ENCODE measurements around the gene STAT3. TPM values are rescaled to one million over a fixed set of nuclear protein-coding genes. Genes with fewer than 3 reads are reported as not detected.

The STAT3 gene
- total RNA-seq, 1 experiment from 2014 or later = 61.0 TPM

- peaks cover 25 to 52% of the 10 kb centered on the region in 2 experiments for H3K4me1 ChIP-seq (ENCODE audit: control insufficient read depth in 1 of 2, insufficient read depth in 2 of 2, low read length in 2 of 2)
- no peak overlapping the region for H3K9ac ChIP-seq (ENCODE audit: low read length)
- intact Hi-C loops (cut with micrococcal nuclease) = no loop called here
- H4K20me1 ChIP-seq (ENCODE audit: insufficient read depth) = peaks cover 3% of the 10 kb centered on the region; the same call in 1 of the 2 replicates
- no peak overlapping the region for H2AFZ ChIP-seq (ENCODE audit: low read depth, low read length, poor library complexity, severe bottlenecking)
- no peaks in the 10 kb centered on the region for H3K9me3 ChIP-seq (ENCODE audit: control insufficient read depth in 1 of 2, insufficient read depth in 1 of 2, low read depth in 1 of 2, low read length in 2 of 2)
- H3K4me3 ChIP-seq (replicated peaks in 1 of 2; ENCODE audit: low read depth in 1 of 2, low read length in 2 of 2) = no peak overlapping the region
- DNase-seq (ENCODE audit: low read depth, low spot score) (no peak), ATAC-seq (no peak)
- peaks cover 0 to 8% of the 10 kb centered on the region in 2 experiments; a peak in 2 of 4 replicates for H3K36me3 ChIP-seq (ENCODE audit: control insufficient read depth in 1 of 2, insufficient read depth in 2 of 2, low read length in 2 of 2)
- BruUV-seq (replicated peaks) = no TSS peak
- TF ChIP-seq ELF1 (IDR thresholded peaks at IDR 0.05; ENCODE audit: borderline replicate concordance, low read depth) = no peak
- TF ChIP-seq, protein P1, sequence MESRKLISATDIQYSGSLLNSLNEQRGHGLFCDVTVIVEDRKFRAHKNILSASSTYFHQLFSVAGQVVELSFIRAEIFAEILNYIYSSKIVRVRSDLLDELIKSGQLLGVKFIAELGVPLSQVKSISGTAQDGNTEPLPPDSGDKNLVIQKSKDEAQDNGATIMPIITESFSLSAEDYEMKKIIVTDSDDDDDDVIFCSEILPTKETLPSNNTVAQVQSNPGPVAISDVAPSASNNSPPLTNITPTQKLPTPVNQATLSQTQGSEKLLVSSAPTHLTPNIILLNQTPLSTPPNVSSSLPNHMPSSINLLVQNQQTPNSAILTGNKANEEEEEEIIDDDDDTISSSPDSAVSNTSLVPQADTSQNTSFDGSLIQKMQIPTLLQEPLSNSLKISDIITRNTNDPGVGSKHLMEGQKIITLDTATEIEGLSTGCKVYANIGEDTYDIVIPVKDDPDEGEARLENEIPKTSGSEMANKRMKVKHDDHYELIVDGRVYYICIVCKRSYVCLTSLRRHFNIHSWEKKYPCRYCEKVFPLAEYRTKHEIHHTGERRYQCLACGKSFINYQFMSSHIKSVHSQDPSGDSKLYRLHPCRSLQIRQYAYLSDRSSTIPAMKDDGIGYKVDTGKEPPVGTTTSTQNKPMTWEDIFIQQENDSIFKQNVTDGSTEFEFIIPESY (IDR thresholded peaks at IDR 0.05; ENCODE audit: extremely low read depth, insufficient replicate concordance, low read length) = no peak
- no peak for TF ChIP-seq EZH2 (IDR thresholded peaks at IDR 0.05)
- no peak for TF ChIP-seq SIN3A (IDR thresholded peaks at IDR 0.05; ENCODE audit: low read depth)
- ChIA-PET POLR2A (interaction anchor here (0.9 kb wide), 1 partner anchor 8 kb away, joined by 5 read pairs; the partner anchor contains the start of gene CAVIN1), RAD21 (ENCODE audit: low non-redundant PET in 1 of 2, low total read pairs in 2 of 2, uncharacterized antibody in 2 of 2, unreplicated experiment in 2 of 2) (no interaction called here), CTCF (interaction anchor here (0.8 to 1.2 kb wide), 2 partner anchors 9 to 113 kb away, joined by 3 to 4 read pairs; no protein-coding TSS in a partner anchor)
- no peak overlapping the region for H3K4me2 ChIP-seq (ENCODE audit: low read length)
- H3K27me3 ChIP-seq (ENCODE audit: insufficient read depth, low read length) = no peaks in the 10 kb centered on the region
- H3K79me2 ChIP-seq (ENCODE audit: insufficient read depth, low read length) = peaks cover 96% of the 10 kb centered on the region
- no peak overlapping the region for H3K27ac ChIP-seq (ENCODE audit: low read depth, low read length)
- no peaks in the 10 kb centered on the region for H3K9me2 ChIP-seq (ENCODE audit: insufficient read depth)
These were observed 26.6 kb upstream of the STAT3 start for GRCh38 chr17:42414704-42415409.

GRCh38 chr17:42413464-42414040, 25.3 kb upstream of the STAT3 start:
- no TSS peak for BruUV-seq (replicated peaks)
- no peak overlapping the region for H3K4me2 ChIP-seq (ENCODE audit: low read length)
- ATAC-seq (no peak), DNase-seq (ENCODE audit: low read depth, low spot score) (no peak)
- peaks cover 0 to 7% of the 10 kb centered on the region in 2 experiments; a peak in 1 of 4 replicates for H3K36me3 ChIP-seq (ENCODE audit: control insufficient read depth in 1 of 2, insufficient read depth in 2 of 2, low read length in 2 of 2)
- peaks cover 95% of the 10 kb centered on the region for H3K79me2 ChIP-seq (ENCODE audit: insufficient read depth, low read length)
- no peaks in the 10 kb centered on the region for H3K9me3 ChIP-seq (ENCODE audit: control insufficient read depth in 1 of 2, insufficient read depth in 1 of 2, low read depth in 1 of 2, low read length in 2 of 2)
- RAD21 ChIA-PET (ENCODE audit: low non-redundant PET in 1 of 2, low total read pairs in 2 of 2, uncharacterized antibody in 2 of 2, unreplicated experiment in 2 of 2) = no interaction called here
- no peak overlapping the region for H3K27ac ChIP-seq (ENCODE audit: low read depth, low read length)
- H4K20me1 ChIP-seq (ENCODE audit: insufficient read depth) = peaks cover 6% of the 10 kb centered on the region; the same call in 1 of the 2 replicates
- no peaks in the 10 kb centered on the region for H3K27me3 ChIP-seq (ENCODE audit: insufficient read depth, low read length)
- POLR2A ChIA-PET = no interaction called here
- peaks cover 35 to 58% of the 10 kb centered on the region in 2 experiments for H3K4me1 ChIP-seq (ENCODE audit: control insufficient read depth in 1 of 2, insufficient read depth in 2 of 2, low read length in 2 of 2)
- CTCF ChIA-PET = no interaction called here
- intact Hi-C loops (cut with micrococcal nuclease) = no loop called here
- H3K9me2 ChIP-seq (ENCODE audit: insufficient read depth) = no peaks in the 10 kb centered on the region
- no peak overlapping the region for H3K9ac ChIP-seq (ENCODE audit: low read length)
- no peak overlapping the region for H2AFZ ChIP-seq (ENCODE audit: low read depth, low read length, poor library complexity, severe bottlenecking)
- H3K4me3 ChIP-seq (replicated peaks in 1 of 2; ENCODE audit: low read depth in 1 of 2, low read length in 2 of 2) = no peak overlapping the region
- TF ChIP-seq POLR2AphosphoS5 (IDR thresholded peaks at IDR 0.05; ENCODE audit: low read depth, low read length) (no peak), YY1 (IDR thresholded peaks at IDR 0.05; ENCODE audit: extremely low read depth, insufficient replicate concordance, low read depth, low read length) (no peak), CEBPB (IDR thresholded peaks at IDR 0.05; ENCODE audit: low read depth) (no peak), EGR1 (IDR thresholded peaks at IDR 0.05; ENCODE audit: low read depth) (no peak), ZNF274 (IDR thresholded peaks at IDR 0.05; ENCODE audit: low read depth, low read length) (no peak), EZH2phosphoT487 (IDR thresholded peaks at IDR 0.05; ENCODE audit: borderline replicate concordance) (no peak), ATF3 (IDR thresholded peaks at IDR 0.05) (no peak), ZFX (IDR thresholded peaks at IDR 0.05) (no peak), POLR2A (IDR thresholded peaks at IDR 0.05; ENCODE audit: borderline replicate concordance, extremely low read depth, insufficient read depth, insufficient read length) (no peak)
- TF ChIP-seq, protein P2, sequence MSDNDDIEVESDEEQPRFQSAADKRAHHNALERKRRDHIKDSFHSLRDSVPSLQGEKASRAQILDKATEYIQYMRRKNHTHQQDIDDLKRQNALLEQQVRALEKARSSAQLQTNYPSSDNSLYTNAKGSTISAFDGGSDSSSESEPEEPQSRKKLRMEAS (IDR thresholded peaks at IDR 0.05) = no peak
- TF ChIP-seq, protein P3, sequence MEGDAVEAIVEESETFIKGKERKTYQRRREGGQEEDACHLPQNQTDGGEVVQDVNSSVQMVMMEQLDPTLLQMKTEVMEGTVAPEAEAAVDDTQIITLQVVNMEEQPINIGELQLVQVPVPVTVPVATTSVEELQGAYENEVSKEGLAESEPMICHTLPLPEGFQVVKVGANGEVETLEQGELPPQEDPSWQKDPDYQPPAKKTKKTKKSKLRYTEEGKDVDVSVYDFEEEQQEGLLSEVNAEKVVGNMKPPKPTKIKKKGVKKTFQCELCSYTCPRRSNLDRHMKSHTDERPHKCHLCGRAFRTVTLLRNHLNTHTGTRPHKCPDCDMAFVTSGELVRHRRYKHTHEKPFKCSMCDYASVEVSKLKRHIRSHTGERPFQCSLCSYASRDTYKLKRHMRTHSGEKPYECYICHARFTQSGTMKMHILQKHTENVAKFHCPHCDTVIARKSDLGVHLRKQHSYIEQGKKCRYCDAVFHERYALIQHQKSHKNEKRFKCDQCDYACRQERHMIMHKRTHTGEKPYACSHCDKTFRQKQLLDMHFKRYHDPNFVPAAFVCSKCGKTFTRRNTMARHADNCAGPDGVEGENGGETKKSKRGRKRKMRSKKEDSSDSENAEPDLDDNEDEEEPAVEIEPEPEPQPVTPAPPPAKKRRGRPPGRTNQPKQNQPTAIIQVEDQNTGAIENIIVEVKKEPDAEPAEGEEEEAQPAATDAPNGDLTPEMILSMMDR (IDR thresholded peaks at IDR 0.05 in 2 of 3, conservative IDR thresholded peaks at IDR 0.05 in 1 of 3; ENCODE audit: borderline replicate concordance in 1 of 3, insufficient read depth in 1 of 3, low read depth in 2 of 3, low read length in 2 of 3) = no peak
